Spleen (tissue), 7 donors: ENCODE results near the gene C20orf96.

Experiments
- CTCF ChIP-seq, 11 experiments: fragments of 200-600 bp in 7 of 11; fragments of 450-650 bp in 4 of 11; sonication (generic) in 4 of 11; IDR thresholded peaks in 8 of 11; conservative IDR thresholded peaks in 3 of 11; 1 replicate in 7 of 11; 2 replicates in 4 of 11; pipeline versions ENCODE4 v1.4.0 to v1.8.0; 2016 to 2021; ENCODE audit warnings: antibody characterized with exemption in 11 of 11, inconsistent platforms in 4 of 11, mild to moderate bottlenecking in 1 of 11
- POLR2A ChIP-seq, 3 donors: fragments of 450-650 bp; IDR thresholded peaks; one replicate each; pipeline ENCODE4 v1.5.1; 2017; ENCODE audit warnings: antibody characterized with exemption in 3 of 3, mild to moderate bottlenecking in 1 of 3
- POLR2AphosphoS5 ChIP-seq, 3 donors: sonication (generic); formaldehyde crosslinking; IDR thresholded peaks; one replicate each; pipeline ENCODE4 v1.5.1; 2017; ENCODE audit warnings: antibody characterized with exemption in 3 of 3
- donor health status: DM: no; HTN: no; CAD: no; lungs with moderate emphysema.
- donor health status: DM: no; HTN: no; CAD: no.
- donor health status: DM: no; HTN: no; CAD: no.

GRCh38 chr20:273884-274283 lies 16.7 kb downstream of the C20orf96 start:
- TF ChIP-seq CTCF (IDR thresholded peaks at IDR 0.05 in 8 of 11, conservative IDR thresholded peaks at IDR 0.05 in 3 of 11) (no peak), POLR2A (IDR thresholded peaks at IDR 0.05) (no peak), POLR2AphosphoS5 (IDR thresholded peaks at IDR 0.05) (no peak)
